D721Med (cell line): Measurements from ENCODE around the gene B4GALT7.
"Not testable (repeated sequence)": the region's sequence is repeated elsewhere in the genome, so short reads cannot be mapped to it uniquely, and the experiment has no call there.

ENCODE experiments used
- DNase-seq: peaks from one replicate; pipeline ENCODE4 v3.0.0; 2011; ENCODE audit warnings: low spot score; ENCODE audit not compliant: insufficient read length
- FAIRE-seq: peaks from 2 replicates; lab custom pipeline; 2011; peaks lifted over from hg19 to GRCh38; lab: Jason Lieb, UNC
- TF ChIP-seq, protein P1 (sequence below): IDR thresholded peaks from 2 replicates; pipeline ENCODE4 v1.5.1; 2012; ENCODE audit warnings: mild to moderate bottlenecking, control low read depth; ENCODE audit not compliant: insufficient read depth; ENCODE audit errors: missing control alignments

B4GALT7 gene

DNA sequence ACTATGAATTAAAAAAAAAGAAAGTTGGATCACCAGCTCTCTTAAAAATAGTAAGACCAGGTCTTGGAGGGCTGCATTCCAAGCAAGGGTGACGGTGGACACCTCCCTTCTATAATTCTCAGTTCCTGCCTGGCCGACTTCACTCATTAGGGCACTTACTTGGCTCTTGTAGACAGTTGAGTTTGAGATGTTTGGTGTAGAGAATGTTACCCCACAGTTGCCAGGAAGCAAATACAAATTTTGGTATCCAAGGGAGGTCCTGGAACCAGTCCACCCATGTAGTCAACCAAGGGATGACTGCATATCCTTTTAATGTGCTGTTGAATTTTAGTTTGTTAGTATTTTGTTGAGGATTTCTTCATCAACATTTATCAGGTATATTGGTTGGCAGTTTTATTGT, 20.6 kb downstream of the B4GALT7 start:
- FAIRE-seq (no peak), DNase-seq (no peak)
- TF ChIP-seq, protein P1, sequence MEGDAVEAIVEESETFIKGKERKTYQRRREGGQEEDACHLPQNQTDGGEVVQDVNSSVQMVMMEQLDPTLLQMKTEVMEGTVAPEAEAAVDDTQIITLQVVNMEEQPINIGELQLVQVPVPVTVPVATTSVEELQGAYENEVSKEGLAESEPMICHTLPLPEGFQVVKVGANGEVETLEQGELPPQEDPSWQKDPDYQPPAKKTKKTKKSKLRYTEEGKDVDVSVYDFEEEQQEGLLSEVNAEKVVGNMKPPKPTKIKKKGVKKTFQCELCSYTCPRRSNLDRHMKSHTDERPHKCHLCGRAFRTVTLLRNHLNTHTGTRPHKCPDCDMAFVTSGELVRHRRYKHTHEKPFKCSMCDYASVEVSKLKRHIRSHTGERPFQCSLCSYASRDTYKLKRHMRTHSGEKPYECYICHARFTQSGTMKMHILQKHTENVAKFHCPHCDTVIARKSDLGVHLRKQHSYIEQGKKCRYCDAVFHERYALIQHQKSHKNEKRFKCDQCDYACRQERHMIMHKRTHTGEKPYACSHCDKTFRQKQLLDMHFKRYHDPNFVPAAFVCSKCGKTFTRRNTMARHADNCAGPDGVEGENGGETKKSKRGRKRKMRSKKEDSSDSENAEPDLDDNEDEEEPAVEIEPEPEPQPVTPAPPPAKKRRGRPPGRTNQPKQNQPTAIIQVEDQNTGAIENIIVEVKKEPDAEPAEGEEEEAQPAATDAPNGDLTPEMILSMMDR: no peak

DNA sequence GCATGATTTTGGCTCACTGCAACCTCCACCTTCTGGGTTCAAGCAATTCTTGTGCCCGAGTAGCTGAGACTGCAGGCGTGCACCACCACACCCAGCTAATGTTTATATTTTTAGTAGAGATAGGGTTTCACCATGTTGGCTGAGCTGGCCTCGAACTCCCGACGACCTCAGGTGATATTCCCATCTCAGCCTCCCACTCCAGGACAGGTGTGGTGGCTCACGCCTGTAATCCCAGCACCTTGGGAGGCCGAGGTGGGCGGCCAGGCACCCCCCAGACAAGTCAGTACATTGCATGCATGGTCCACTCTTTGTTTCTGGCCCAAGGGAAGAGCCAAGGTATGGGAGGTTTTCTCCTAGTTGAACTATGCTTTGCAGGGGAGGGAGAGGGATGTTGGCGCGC, 24.2 kb downstream of the B4GALT7 start:
- not testable (repeated sequence) for DNase-seq, FAIRE-seq

DNA sequence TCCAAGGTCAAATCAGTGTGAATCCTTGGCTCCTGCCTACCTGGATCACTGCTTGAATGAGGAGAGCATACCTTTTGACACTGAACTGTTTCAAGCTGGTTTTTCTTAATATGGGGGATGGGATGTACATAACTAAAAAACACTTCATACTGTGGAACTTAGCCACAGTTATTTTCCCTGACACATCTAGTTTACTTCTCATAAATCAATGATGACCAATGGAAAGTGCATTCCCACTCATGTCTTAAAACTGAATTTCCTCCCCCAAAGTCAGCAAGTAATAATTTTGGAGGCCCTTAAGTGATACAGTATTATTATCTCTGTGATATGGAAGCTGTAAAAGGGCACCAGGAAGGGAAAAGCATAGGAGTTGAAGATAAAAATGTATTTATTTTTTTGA, 30.3 kb downstream of the B4GALT7 start:
- FAIRE-seq, DNase-seq: not testable (repeated sequence)

DNA sequence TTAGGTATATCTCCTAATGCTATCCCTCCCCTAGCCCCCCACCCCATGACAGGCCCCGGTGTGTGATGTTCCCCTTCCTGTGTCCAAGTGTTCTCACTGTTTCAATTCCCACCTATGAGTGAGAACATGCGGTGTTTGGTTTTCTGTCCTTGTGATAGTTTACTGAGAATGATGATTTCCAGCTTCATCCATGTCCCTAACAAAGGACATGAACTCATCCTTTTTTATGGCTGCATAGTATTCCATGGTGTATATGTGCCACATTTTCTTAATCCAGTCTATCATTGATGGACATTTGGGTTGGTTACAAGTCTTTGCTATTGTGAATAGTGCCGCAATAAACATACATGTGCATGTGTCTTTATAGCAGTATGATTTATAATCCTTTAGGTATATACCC, 35.0 kb downstream of the B4GALT7 start:
- not testable (repeated sequence) for FAIRE-seq, DNase-seq

DNA sequence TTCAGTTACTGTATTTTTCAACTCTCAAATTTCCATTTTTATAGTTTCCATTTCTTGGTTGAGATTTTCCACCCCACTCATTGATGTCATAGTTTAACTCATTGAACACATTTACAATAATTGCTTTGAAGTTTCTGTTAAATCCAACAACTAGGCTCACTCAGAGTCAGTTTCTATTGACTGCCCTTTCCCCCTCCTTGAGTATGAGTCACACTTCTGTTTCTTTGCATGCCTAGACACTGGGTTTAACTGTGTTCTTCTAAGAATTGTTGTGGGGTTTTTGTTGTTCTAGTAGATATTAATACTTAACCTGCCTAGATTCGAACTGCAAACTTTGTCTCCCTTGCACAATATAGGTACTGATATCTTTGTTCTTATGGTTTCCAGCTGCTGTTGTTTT, 45.5 kb downstream of the B4GALT7 start:
- not testable (repeated sequence) for FAIRE-seq, DNase-seq

DNA sequence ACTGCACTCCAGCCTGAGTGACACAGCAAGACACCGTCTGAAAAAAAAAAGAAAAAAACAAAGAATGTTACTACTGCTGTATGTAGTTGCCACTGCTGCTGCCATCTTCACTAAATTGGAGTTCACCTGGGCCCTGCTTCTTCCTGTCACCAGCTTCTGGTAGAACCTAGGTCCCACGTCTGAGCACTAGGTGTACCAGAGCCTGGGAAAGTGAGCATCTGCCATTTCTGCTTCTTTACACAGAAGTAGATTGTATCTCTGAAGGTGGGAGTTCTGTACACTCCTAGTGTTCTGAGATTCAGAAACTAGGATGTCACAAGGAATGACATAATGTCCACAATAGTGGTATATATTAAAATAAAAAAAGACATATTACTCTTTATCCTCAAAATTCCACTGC, 51.3 kb downstream of the B4GALT7 start:
- not testable (repeated sequence) for DNase-seq, FAIRE-seq

DNA sequence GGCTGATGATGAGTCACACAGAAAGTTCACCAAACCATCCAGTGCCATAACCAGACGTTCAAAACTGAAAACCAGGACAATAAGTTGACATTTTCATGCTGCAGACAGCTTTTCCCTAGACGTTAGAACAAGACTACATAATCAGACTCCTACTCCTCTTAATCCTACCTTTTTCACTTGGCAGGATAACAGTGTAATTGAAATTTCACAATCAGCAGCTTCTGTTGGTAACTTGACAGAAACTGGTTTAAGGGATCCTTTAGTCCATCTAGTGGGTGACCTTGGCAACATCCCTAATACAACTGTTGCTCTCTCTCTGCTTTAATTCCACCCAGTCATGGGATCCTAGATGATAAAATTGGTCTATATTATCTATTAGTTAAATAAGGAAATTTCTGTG, 57.9 kb downstream of the B4GALT7 start:
- DNase-seq, FAIRE-seq: not testable (repeated sequence)

DNA sequence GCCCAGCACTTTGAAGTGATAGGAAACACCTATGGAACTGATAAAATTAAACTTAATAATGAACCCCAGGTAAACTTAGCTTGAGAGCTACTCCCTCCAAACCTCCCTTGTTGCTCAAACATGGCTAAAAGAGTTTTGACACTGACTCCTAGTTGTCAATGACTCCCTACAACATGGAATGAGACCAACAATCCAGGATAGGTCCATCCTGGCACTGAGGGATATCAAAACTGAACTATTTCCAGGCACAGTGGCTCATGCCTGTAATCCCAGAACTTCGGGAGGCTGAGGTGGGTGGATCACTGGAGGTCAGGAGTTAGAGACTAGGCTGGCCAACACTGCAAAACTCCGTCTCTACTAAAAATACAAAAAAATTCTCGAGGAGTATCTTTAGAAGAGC, 58.6 kb downstream of the B4GALT7 start:
- DNase-seq, FAIRE-seq: not testable (repeated sequence)
